Dermis blood vessel endothelial cell (primary cell): Measurements from ENCODE around the gene KDM2B. TPM values are rescaled to one million over a fixed set of nuclear protein-coding genes. Genes with fewer than 3 reads are reported as not detected.
A peak's percentile ranks its signal among the peaks of the same experiment; 100 is the strongest.

ENCODE experiments used
- DNase-seq: peaks from one replicate; pipeline ENCODE4 v3.0.0; 2010
- total RNA-seq: library from RNA; depleted of rRNA; stranded (reverse); fragments of >200 nt; gene quantifications from 2 replicates; pipeline ENCODE4 v1.2.3, GENCODE V29; 2014

KDM2B gene
- total RNA-seq, 1 donor from 2014 or later: 32.0 TPM

DNA sequence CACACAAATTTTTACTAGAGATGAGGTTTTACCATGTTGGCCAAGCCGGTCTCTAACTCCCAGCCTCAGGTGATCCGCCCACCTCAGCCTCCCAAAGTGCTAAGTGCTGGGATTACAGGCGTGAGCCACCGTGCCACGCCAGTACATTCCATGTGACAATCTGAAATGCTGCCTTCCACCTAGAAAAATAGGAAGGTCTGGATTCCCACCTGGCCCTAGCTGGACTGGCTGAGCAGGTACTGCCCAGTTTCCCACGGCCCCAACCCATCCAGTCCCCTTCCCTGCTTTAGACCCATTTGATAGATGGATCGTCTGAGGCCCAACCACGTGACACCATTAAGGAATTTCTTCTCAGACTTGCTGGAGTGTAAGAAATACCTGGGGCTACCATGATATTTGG lies 55.4 kb downstream of the KDM2B start:
- no peak for DNase-seq

DNA sequence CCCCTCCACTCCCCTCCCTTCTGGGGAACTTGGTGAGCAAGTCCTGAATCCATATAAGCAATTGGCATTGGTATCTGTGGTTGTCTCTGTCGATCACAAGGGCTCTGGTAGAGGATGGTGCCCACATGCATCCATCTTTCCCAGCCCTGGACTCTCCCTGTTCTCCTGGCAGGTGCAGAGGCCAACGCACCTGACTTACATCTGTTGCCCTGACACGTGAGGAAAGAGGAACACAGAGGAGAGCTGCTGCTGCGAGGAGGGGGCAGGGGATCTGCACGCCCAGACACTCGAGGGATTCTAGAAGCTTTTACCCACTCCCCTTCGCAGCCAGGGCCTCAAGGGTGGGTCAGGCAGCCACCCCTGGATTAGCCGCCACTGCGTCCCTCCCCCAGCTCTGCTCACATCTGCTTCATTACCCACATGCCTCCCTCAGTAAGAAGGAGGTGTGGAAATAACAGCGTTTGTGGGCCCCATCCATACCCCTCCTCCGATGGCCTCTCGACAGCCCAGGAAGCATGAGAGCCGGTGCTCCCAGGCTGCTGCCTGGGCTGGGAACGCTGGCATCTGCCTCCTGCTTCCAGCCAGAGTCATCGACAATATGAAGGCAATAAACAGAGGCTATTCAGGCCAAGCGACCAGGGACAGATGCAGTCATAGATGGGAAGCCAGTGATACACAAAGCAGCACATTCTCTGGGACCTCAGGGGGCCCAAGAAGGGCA lies 56.5 kb downstream of the KDM2B start:
- no peak for DNase-seq

DNA sequence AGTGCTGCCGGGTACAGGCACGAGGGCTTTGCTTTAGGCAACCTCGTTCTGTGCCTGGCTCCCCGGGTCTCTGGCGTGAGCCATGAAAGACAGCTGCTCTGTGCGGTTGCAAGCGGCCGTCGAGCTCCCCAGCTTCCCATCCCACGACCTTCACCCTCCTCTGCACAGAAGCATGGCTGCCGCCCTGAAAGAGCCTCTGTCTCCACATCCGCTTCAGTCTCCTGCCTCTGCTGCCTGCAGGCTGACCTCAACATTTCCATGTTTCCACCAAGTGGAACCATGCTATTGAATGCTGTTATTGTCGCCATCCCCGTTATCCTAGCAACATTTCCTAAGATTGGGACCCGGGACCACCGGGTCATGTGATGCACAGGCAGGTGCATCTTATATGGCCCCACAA lies 57.1 kb downstream of the KDM2B start:
- DNase-seq: no peak

DNA sequence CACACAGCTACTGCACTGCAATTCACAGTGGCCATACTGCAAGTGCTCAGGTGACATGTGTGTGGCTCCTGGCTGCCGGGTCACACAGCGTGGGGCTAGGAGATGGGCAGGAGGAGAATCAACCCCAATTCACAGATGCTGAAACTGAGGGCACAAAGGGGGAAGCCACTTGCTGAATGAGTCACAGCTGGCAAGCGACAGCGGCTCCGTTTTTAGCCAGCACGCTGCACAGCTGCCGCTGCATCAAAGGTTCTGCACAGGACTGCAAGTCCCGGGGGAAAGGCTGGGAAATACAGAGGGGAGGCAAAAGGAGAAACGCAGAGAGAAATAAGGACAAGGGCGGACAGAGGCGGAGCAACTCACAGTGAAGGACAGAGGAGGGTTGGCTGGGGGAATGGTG lies 57.9 kb downstream of the KDM2B start:
- no peak for DNase-seq

DNA sequence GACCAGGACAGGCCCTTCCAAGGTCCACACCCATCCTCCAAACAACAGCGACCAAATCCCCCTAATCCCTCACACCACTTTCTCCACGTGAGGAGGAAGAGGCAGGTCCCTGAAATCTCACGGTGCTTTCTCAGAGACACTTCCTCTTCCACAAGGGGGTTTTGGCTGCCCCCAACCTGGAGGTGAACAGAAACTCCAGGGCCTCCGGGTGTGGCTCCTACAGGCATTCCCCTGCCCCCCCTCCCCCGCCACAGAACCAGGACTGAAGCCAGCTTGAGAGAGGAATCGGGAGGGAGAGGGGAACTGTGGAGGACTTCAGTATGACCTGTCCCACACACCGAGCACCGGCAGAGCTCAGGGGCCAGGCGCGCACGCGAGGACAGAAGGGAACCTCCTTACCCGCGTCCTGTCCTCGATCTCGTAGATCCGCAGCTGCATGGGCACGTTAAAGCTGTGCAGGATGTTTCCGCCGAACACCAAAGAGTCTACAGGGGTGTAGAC lies 60.2 kb downstream of the KDM2B start:
- no peak for DNase-seq

DNA sequence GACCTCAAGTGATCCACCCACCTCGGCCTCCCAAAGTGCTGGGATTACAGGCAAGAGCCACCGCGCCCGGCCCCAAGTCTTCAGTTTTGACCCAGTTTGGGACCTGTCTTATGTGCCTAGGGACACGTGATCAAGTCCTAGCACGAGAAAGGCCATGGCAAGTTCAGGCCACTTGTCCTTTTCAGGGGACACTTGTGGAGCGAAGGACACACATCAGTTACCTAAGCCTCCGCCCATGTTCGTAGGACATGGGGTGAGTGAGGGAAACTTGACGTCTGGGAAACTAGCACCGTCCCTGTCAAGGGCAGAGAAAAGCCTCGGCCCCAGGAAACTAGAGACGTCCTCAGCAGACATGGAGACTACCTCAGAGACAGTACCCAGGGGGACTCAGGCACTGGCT lies 60.7 kb downstream of the KDM2B start:
- DNase-seq: no peak

DNA sequence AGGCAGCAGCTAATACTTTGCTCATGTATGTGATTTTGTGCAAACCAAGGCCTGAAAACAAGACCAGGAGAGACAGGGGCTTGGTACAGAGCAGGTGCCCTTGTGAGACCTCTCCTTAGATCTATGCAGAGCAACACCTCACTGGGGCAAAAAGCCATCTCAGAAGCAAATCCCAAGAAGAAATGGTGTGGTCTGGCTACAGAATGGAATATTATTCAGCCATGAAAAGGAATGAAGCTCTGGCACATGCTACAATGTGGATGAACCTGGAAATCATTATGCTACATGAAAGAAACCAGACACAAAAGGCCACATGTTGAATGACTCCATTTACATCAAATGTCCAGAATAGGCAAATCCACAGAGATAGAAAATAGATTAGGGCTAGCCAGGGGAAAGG lies 61.6 kb downstream of the KDM2B start:
- no peak for DNase-seq

DNA sequence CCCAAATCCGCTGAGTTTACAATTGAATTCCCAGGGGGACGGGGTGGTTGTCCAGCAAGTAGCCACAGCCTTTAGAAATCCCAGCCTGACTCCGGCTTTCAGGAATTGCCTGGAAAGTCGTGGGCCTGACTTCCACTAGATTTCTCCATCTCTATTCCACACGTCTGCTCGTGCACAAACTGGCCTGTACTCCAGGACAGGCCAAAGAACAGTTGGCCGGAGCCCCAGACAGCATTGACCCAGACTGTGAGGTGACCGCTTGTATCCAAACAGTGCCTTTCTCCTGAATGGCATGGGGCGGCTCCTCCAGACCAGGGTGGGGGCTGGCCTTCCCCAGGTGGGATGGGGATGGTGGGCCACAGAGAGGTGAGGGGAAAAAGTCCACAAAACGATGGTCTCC lies 62.2 kb downstream of the KDM2B start:
- DNase-seq: no peak

DNA sequence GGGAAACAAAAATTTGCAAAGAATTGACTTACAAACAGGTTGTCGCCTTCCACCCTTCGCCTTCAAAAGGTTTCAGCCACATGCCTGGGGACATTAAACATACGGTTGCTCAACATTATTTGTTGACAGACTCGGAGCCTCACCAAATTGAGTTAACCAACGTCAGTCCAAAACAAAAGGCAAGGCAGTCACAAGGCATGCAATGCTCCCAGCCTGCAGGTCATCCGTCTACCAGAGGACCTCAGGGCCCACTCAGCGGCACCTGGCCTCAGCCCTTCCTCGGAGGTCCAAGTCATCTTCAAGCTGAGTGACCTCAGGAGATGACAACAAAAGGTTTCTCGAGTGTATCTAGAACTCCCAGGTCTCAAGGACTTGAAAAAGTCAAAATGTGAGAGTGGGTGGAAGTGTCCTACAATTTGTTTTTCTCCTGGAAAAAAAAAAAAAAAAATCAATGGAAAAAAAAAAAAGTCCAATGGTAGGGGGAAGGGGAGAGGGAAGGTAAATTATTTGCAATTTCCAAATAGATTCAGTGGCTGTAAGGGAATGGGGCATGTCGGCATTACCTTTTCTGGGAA lies 64.3 kb downstream of the KDM2B start:
- no peak for DNase-seq

DNA sequence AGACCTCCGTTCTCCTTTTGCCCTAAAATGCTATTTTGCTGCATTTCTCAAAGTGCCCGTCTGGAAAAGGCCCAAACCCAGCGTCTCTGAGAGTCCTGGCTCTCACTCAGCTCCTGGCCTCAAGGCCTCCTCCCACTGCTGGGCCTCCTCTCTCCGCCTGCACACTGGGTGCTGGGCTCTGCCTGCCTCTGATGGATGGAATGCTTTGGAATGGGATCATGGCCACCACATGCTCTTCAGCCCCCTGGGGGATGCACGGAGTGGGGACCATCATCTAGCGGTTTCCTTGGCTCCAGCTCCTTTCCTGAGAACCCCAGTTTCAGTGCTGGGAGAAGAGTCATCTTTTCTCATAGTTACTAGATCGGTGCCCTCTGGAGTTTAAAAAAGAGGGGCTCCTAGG lies 65.2 kb downstream of the KDM2B start:
- no peak for DNase-seq

DNA sequence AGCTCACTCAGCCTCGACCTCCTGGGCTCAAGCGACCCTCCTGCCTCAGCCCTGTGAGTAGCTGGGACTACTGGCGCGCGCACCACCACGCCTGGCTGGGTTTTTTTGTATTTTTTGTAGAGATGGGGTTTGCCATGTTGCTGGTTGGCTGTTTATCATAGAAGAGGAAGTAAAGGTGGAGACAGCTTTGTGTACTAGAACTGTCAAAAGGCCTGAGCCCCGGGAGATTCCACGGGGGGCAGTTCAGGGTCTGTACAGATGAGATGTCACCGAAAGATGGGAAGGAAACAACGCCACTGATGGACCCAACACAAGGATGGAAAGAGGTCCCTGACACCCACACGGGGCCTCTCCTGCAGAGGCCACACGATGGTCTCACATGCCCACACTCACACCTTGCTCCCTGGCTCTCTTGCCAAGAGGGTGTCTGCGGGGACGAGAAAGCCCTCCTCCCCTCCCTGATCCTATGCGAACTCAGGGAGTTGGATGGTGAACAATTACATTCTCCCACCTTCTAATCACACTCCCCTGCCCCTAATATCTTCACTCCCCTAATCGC lies 66.6 kb downstream of the KDM2B start:
- DNase-seq: no peak

DNA sequence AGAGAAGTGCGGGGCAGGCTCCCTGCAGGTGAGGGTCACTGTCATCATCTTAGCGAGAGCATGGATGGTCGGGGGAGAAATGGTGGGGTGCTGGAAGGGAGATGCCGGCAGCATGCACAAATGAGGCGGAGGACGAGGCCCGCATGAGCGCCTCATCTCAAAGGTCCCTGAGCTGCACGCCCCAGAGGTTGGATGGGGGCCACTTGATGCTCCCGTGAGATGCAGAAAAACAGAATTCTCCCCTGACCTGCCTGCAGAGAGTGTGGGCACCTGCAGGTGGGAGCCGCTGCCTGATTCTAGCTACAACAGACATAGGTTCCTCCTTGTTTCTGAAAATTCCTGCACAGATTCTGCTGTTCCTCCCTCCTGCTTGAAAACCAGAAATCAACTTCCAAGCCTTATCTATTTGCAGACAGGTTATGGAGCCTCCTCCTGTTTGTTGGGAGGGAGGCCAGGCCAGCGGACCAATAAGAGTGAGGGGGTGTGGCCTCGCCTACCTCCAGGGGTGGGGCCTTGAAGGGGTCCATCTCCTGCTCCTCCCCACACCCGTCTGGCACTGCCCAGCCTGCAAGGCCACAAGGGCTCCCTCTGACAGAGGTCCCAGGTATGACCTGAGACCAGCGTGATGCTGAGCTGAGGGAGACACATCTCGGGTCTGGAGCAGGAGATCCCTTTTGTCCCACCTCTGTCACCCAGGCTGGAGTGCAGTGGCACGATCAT lies 67.2 kb downstream of the KDM2B start:
- DNase-seq: peak; percentile 13

DNA sequence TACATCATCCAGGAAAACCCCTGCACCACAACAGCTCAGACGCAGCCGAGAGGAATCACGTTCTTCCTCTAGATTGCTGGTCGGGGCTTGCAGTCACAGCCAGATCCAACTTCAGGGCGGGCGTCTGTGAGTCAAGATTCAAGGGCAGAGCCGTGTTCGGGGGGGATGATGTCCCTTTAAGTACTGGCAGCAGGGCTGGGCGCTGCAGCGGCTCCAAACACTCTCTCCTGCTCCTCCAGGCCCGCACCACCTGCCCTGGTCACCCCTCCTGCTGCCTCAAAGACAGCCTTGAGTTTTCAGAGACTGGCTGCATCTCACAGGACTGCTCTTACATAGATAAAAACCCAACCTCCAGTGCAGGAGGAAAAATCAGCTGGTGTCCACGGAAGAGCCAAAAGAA lies 68.3 kb downstream of the KDM2B start:
- DNase-seq: no peak

DNA sequence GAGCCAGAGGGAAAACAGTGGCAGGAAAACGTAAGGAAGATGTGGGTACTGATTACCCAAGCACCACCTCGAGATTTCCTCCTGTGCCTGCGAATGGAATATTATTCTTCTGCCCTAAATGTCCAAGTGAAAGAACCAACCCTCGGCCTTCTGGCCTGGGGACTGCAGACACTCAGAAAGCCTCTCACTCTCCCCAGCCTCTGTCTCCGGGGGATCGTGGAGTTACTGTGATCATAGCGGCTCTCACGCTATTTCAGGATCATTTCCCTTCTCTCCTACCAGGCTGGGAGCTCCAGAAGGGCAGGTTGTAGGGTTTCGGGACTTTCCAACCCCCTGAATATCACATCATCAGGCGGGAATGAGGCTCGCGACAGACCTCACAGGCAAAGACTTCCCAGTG lies 68.9 kb downstream of the KDM2B start:
- no peak for DNase-seq

DNA sequence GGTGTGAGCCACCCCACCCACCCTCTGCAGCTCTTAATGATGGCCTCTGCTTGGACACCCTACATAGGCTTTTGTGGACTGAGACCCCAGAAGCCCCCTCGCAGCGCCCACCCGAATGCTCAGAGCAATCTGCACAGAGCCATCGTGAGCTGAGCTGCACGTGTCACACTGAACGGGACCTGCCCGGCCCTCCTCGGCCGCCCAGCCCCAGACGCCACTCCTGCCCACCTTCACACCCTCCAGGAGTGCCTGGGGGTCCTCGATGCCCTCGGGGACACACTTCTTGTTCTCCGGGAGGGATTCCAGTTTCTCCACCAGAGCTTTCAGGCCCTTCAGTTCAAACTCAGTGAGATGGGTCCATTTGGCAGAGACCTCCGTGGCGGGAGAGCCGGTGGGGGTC lies 71.5 kb downstream of the KDM2B start:
- DNase-seq: no peak

DNA sequence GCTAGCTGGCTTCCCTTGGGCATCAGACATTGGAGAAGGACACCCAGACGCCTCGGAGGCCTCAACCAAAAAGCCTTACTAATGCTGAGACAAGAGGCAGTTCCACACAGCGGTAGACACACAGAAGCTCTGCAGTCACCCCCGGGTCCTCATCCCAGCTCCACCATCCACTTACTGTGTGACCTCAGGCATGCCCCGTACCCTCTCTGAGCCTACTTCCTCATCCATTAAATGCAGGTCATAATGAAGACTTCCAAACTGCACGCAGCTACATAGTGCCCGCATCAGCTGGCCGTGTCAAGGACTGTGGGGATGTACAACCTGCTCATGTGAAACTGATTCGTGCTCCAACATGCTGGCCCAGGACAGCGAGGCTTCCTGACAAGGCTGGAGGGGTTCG lies 72.3 kb downstream of the KDM2B start:
- DNase-seq: no peak

DNA sequence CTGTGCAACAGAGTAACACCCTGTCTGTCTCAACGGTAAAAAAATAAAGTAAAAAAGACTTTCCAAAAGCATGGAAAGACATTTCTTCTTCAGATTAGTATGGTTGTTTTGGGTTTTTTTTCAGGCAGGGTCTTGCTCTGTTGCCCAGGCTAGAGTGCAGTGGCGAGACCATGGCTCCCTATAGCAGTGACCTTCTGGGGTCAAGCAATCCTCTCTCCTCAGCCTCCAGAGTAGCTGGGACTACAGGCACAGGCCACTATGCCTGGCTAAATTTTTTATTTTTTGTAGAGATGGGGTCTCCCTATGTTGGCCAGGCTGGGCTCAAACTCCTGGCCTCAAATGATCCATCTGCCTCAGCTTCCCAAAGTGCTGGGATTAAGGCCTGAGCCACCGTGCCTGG lies 72.8 kb downstream of the KDM2B start:
- no peak for DNase-seq

DNA sequence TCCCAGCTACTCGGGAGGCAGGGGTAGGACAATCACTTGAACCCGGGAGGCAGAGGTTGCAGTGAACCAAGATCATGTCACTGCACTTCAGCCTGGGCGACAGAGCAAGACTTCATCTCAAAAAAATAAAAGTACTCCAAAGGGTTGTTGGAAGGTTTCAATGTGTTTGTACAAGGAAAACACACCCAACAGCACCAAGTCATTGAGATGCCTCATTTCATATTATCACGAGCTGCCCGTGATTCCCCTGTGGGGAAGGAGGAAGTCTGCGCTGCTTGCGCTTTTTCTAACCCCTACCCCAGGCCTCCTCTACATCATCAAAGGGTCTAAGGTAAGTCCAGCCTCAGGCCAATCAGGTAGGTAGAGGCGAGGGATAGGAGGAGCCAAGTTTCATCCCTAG lies 73.6 kb downstream of the KDM2B start:
- DNase-seq: no peak

DNA sequence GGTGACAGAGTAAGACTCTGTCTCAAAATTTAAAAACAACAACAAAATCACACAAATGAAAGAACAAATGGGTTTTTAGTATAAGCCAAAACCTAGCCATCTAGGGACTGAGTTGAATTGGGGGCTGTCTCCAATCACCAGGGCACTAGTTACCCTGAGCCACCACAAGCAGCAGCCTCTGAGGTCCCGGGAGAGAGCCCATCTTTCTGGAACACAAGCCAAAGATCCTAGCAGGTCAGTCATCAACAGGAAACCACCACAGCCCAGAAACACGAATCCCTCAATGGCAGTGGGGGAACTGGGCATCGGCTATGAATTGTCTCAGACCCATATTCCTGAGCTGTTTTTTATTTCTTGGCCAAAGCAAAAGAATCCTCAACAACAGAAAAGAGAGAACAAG lies 75.3 kb downstream of the KDM2B start:
- DNase-seq: peak; percentile 16

DNA sequence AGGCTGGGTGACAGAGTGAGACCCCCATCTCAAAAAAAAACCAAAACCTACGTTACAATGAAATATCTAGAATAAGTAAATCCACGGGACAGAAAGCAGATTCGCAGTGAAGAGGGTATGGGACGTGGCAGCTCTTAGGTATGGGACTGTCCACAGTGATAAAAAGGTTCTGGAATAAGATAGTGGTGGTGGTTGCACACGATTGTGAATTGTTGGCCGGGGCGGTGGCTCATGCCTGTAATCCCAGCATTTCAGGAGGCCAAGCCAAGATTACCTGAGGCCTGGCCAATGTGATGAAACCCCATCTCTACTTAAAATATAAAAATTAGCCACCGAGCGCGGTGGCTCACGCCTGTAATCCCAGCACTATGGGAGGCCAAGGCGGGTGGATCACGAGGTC lies 76.3 kb downstream of the KDM2B start:
- no peak for DNase-seq

DNA sequence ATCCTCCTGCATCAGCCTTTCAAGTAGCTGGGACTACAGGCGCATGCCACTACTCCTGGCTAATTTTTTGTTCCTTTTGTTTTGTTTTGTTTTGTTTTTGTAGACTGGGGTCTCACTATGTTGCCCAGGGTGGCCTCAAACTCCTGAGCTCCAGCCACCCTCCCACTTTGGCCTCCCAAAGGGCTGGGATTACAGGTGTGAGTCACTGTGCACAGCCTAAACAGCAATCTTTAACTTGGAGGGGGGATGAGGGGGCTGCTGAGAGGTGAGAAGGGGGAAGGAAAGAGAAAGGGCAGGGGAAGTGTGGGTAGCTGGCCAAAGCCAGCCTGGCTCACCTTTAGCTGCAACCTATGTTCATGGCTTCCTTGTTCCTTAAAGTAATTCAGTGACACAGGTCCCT lies 77.4 kb downstream of the KDM2B start:
- no peak for DNase-seq

DNA sequence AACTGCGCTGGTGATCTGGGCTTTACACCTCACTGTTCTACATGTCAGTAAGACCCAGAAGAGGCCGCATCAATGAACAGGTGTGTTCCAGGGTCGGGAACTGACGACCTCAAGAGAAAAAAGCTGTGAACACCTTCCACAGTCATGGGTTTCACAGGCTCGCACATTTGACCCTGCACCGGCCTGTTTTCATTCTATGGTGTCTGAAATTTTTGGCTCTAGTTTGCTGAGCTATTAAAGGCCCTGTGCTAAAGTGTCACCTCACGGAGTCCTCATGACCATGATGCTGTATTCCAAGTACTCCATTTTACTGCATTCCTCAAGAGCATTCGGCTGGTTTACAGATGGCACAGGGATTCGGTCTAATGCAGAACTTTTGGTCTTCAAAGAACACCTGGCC lies 78.9 kb downstream of the KDM2B start:
- DNase-seq: no peak

DNA sequence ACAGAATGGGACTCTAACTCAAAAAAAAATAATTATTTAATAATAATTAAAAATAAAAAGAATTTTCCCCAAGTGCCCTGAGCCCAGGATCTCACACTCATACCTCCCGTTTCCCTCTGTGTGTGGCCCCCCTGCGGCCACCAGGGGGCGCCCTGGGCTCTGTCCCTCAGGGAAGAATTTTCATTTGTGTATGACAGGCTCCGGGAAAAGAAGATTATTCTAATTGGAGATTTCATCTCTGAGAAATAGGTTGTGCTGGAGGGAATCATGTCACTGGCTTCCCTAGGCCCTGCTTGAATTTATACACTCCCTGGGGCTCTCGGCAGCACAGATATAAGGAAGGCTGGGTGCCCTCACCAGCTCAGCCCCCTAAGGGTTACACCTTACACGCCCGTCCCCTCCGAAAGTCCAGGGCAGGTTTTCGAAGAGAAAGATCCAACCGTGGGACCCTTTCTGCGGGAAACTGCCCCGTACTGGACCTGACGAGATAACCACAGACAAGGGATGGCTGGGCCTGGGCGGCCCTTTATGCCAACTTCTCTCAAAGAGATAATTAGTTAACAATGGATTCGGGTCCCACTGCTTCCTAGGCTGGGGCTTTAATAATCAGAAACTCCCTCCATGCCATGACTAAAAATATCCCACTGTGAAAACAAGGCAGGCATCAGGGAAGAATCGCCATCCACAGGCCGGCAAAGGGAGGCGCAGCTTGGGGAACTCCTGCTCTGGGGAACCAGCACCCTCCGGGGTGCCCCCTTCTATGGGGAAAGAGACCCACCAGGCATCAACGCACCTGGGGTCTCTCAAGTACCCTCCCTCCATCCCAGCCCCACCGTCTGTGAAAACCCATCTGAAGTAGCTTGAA lies 80.7 kb downstream of the KDM2B start:
- DNase-seq: peak; percentile 79
